Stomach (tissue), 9 donors: ENCODE measurements around the gene TAS2R42. TPM values are rescaled to one million over a fixed set of nuclear protein-coding genes. Genes with fewer than 3 reads are reported as not detected.

Source experiments
- DNase-seq, 2 donors: peaks; one replicate each; pipeline versions ENCODE4 v3.0.0 to v3.0.0-alpha.2; 2013 to 2019
- H3K27ac ChIP-seq, 5 donors: fragments of 200-600 bp in 4 of 5; sonication (generic) in 4 of 5; one replicate each; pipeline ENCODE4 v1.5.1; 2013 to 2019; ENCODE audit warnings: mild to moderate bottlenecking in 1 of 5, moderate library complexity in 1 of 5
- H3K27me3 ChIP-seq, 3 donors: fragments of 200-600 bp; sonication (generic); one replicate each; pipeline ENCODE4 v1.5.1; 2017 to 2019; ENCODE audit warnings: mixed run types in 1 of 3
- H3K36me3 ChIP-seq, 4 donors: fragments of 200-600 bp; sonication (generic); 1 replicate in 3 of 4; 2 replicates in 1 of 4; pipeline ENCODE4 v1.5.1; 2016 to 2019
- H3K4me1 ChIP-seq, 4 donors: fragments of 200-600 bp; sonication (generic); one replicate each; pipeline ENCODE4 v1.5.1; 2016 to 2019
- H3K4me3 ChIP-seq, 4 donors: fragments of 200-600 bp; sonication (generic) in 3 of 4; one replicate each; pipeline ENCODE4 v1.5.1; 2016 to 2019; ENCODE audit warnings: mild to moderate bottlenecking in 1 of 4
- H3K9me3 ChIP-seq, 4 donors: fragments of 200-600 bp; sonication (generic); one replicate each; pipeline ENCODE4 v1.5.1; 2016 to 2019
- EP300 ChIP-seq: sonication (generic); formaldehyde crosslinking; IDR thresholded peaks from one replicate; pipeline ENCODE4 v1.6.1; 2017; ENCODE audit warnings: antibody characterized with exemption
- WGBS, 5 donors: extraction: QIAGEN DNeasy Blood & Tissue Kit in 3 of 5; methylation state at CpG; one replicate each; pipeline versions ENCODE4 v1.1.5 to v1.1.7; 2013 to 2018; 5-methylcytosine and 5-hydroxymethylcytosine counted together
- intact Hi-C: fragments of 100-400 bp; cut with DNase I; formaldehyde crosslinking; loops from one replicate; pipeline ENCODE4 v1.15.1; 2023; ENCODE audit warnings: low total_unique reads
- polyA plus RNA-seq, 3 donors: library from polyadenylated mRNA; stranded (reverse); fragments of 200-250 nt; gene quantifications; one replicate each; pipeline ENCODE4 v1.2.3, GENCODE V29; 2013
- total RNA-seq, 5 donors: library from RNA; depleted of rRNA; stranded (reverse); fragments of >200 nt; gene quantifications; one replicate each; pipeline versions ENCODE4 v1.1.0 to v1.2.3, GENCODE V29; 2014 to 2016
- TF ChIP-seq, protein P1 (sequence below), 7 experiments: fragments of 450-650 bp in 4 of 7; fragments of 200-600 bp in 3 of 7; sonication (generic) in 3 of 7; IDR thresholded peaks; one replicate each; pipeline ENCODE4 v1.5.1; 2016 to 2019; ENCODE audit warnings: antibody characterized with exemption in 7 of 7, control low read depth in 2 of 7, mild to moderate bottlenecking in 1 of 7
- donor health status: healthy with polysubstance abuse.
- donor health status: Bipolar disorder and iron deficiency.
- donor health status: healthy.

The TAS2R42 gene
- total and polyA plus RNA-seq, 8 donors: not detected

DNA sequence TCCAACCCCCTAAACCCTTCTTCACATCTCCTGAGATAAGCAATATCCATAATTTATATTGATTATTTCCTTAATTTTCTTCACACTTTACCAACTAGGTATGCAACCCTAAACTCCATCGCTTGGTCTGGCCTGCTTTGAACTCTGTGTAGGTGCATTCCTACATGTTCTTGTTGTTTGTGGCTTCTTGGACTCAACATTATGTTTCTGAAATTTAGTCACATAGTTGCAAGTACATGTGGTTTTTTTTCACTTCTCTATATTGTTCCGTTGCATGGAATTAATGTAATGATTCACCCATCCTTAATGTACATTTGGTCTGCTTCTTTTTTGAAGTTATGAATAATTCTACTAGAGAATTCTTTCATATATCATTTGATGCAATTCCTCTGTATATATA, 50.7 kb downstream of the TAS2R42 start:
- no peaks in the 10 kb centered on the region for H3K36me3 ChIP-seq
- DNase-seq: no peak
- no peaks in the 10 kb centered on the region for H3K9me3 ChIP-seq
- no peaks in the 10 kb centered on the region for H3K27me3 ChIP-seq
- intact Hi-C loops: no loop called here
- WGBS, 5 donors: 42 to 86% (median 67%) methylated on average over 2 of the region's 2 CpGs
- no peak for TF ChIP-seq EP300
- TF ChIP-seq, protein P1, sequence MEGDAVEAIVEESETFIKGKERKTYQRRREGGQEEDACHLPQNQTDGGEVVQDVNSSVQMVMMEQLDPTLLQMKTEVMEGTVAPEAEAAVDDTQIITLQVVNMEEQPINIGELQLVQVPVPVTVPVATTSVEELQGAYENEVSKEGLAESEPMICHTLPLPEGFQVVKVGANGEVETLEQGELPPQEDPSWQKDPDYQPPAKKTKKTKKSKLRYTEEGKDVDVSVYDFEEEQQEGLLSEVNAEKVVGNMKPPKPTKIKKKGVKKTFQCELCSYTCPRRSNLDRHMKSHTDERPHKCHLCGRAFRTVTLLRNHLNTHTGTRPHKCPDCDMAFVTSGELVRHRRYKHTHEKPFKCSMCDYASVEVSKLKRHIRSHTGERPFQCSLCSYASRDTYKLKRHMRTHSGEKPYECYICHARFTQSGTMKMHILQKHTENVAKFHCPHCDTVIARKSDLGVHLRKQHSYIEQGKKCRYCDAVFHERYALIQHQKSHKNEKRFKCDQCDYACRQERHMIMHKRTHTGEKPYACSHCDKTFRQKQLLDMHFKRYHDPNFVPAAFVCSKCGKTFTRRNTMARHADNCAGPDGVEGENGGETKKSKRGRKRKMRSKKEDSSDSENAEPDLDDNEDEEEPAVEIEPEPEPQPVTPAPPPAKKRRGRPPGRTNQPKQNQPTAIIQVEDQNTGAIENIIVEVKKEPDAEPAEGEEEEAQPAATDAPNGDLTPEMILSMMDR (IDR thresholded peaks at IDR 0.05): no peak
- H3K4me3 ChIP-seq: no peak overlapping the region
- H3K27ac ChIP-seq: no peak overlapping the region
- peaks cover 0 to 10% (median 0%) of the 10 kb centered on the region in 4 donors for H3K4me1 ChIP-seq

Other genes with a start within 250 kb of the TAS2R42 start
- gene TAS2R14, start 247.7 kb downstream of the TAS2R42 start, total RNA-seq: 10 to 100 TPM in 1 of 5 donors, 1 to 10 TPM in 2, not detected in 2; 1.7 to 17.3 (median 1.8) TPM
- gene TAS2R14, start 247.7 kb downstream of the TAS2R42 start, polyA plus RNA-seq: 1 to 10 TPM in 1 of 3 donors, under 1 TPM in 2; 0.19 to 2.1 (median 0.31) TPM
- gene TAS2R50, start 200.0 kb downstream of the TAS2R42 start, total RNA-seq: 1 to 10 TPM in 2 of 5 donors, not detected in 3; 2.9 to 7.7 TPM
- not detected for gene TAS2R50, start 200.0 kb downstream of the TAS2R42 start, polyA plus RNA-seq
- 10 to 100 TPM in 2 of 5 donors, 1 to 10 TPM in 1, not detected in 2; 4.9 to 11.6 (median 11.4) TPM for gene TAS2R20, start 188.6 kb downstream of the TAS2R42 start, total RNA-seq
- gene TAS2R20, start 188.6 kb downstream of the TAS2R42 start, polyA plus RNA-seq: under 1 TPM in 1 of 3 donors, not detected in 2; 0.35 TPM
- gene TAS2R19, start 164.3 kb downstream of the TAS2R42 start, total RNA-seq: 10 to 100 TPM in 2 of 5 donors, under 1 TPM in 1, not detected in 2; 0.89 to 21.8 (median 12.3) TPM
- under 1 TPM in 1 of 3 donors, not detected in 2; 0.30 TPM for gene TAS2R19, start 164.3 kb downstream of the TAS2R42 start, polyA plus RNA-seq
- 10 to 100 TPM in 2 of 5 donors, 1 to 10 TPM in 1, not detected in 2; 7.7 to 27.2 (median 19.6) TPM for gene TAS2R31, start 155.5 kb downstream of the TAS2R42 start, total RNA-seq
- gene TAS2R31, start 155.5 kb downstream of the TAS2R42 start, polyA plus RNA-seq: under 1 TPM in 1 of 3 donors, not detected in 2; 0.33 TPM
- gene TAS2R46, start 124.6 kb downstream of the TAS2R42 start, total RNA-seq: 10 to 100 TPM in 1 of 5 donors, 1 to 10 TPM in 2, not detected in 2; 2.2 to 10.5 (median 4.1) TPM
- not detected for gene TAS2R46, start 124.6 kb downstream of the TAS2R42 start, polyA plus RNA-seq
- gene TAS2R43, start 94.6 kb downstream of the TAS2R42 start, total RNA-seq: 10 to 100 TPM in 1 of 5 donors, 1 to 10 TPM in 1, under 1 TPM in 1, not detected in 2; 0.87 to 11.9 (median 8.4) TPM
- gene TAS2R43, start 94.6 kb downstream of the TAS2R42 start, polyA plus RNA-seq: not detected
- 10 to 100 TPM in 3 of 5 donors, 1 to 10 TPM in 1, not detected in 1; 2.9 to 26.3 (median 22.8) TPM for gene TAS2R30, start 52.3 kb downstream of the TAS2R42 start, total RNA-seq
- not detected for gene TAS2R30, start 52.3 kb downstream of the TAS2R42 start, polyA plus RNA-seq
- 10 to 100 TPM in 4 of 5 donors, 1 to 10 TPM in 1; 5.7 to 12.5 (median 11.4) TPM for gene SMIM10L1, start 15.7 kb downstream of the TAS2R42 start, total RNA-seq
- 10 to 100 TPM in 1 of 3 donors, 1 to 10 TPM in 2; 7.8 to 10.5 (median 9.8) TPM for gene SMIM10L1, start 15.7 kb downstream of the TAS2R42 start, polyA plus RNA-seq
- not detected for gene PRB3, start 82.8 kb upstream of the TAS2R42 start, total RNA-seq
- not detected for gene PRB3, start 82.8 kb upstream of the TAS2R42 start, polyA plus RNA-seq
- gene PRB4, start 123.5 kb upstream of the TAS2R42 start, total RNA-seq: not detected
- gene PRB4, start 123.5 kb upstream of the TAS2R42 start, polyA plus RNA-seq: not detected
- gene PRB2, start 208.6 kb upstream of the TAS2R42 start, total RNA-seq: not detected
- gene PRB2, start 208.6 kb upstream of the TAS2R42 start, polyA plus RNA-seq: not detected